Body of pancreas (tissue), 4 donors: ENCODE measurements around the gene CFAP70. TPM values are rescaled to one million over a fixed set of nuclear protein-coding genes. Genes with fewer than 3 reads are reported as not detected.
"Not testable (repeated sequence)": the region's sequence is repeated elsewhere in the genome, so short reads cannot be mapped to it uniquely, and the experiment has no call there.

Experiments
- ATAC-seq: fragments of 150-250 bp; one replicate; pipeline ENCODE4 v1.9.1; 2016
- DNase-seq, 4 donors: peaks; one replicate each; pipeline ENCODE4 v3.0.0-alpha.2; 2019
- H3K27ac ChIP-seq, 4 donors: fragments of 200-600 bp; sonication (generic); 1 replicate in 3 of 4; 2 replicates in 1 of 4; pipeline versions ENCODE4 v1.5.1 to v1.6.1; 2016 to 2019; ENCODE audit warnings: mild to moderate bottlenecking in 1 of 4, mixed read lengths in 1 of 4, moderate library complexity in 1 of 4
- H3K27me3 ChIP-seq, 2 donors: fragments of 200-600 bp; sonication (generic); one replicate each; pipeline ENCODE4 v1.6.0; 2016; ENCODE audit warnings: mild to moderate bottlenecking in 1 of 2
- H3K36me3 ChIP-seq, 2 donors: fragments of 200-600 bp; sonication (generic); replicated peaks in 1 of 2; 2 replicates each; pipeline ENCODE4 v1.5.1; 2016; ENCODE audit warnings: low read depth in 2 of 2; ENCODE audit not compliant: insufficient read depth in 1 of 2
- H3K4me1 ChIP-seq: fragments of 200-600 bp; sonication (generic); one replicate; pipeline ENCODE4 v1.6.0; 2016
- H3K4me3 ChIP-seq, 2 donors: fragments of 200-600 bp; sonication (generic); 1 replicate in 1 of 2; 2 replicates in 1 of 2; pipeline ENCODE4 v1.5.1; 2016 to 2019
- H3K9me3 ChIP-seq, 3 donors: fragments of 200-600 bp; sonication (generic); 1 replicate in 2 of 3; 2 replicates in 1 of 3; pipeline ENCODE4 v1.5.1; 2016
- CTCF ChIP-seq, 7 experiments: fragments of 450-650 bp in 4 of 7; fragments of 200-600 bp in 3 of 7; sonication (generic) in 3 of 7; IDR thresholded peaks; one replicate each; pipeline ENCODE4 v1.5.1; 2016 to 2019; ENCODE audit warnings: antibody characterized with exemption in 7 of 7
- POLR2A ChIP-seq, 3 donors: fragments of 450-650 bp; IDR thresholded peaks; one replicate each; pipeline ENCODE4 v1.6.1; 2016; ENCODE audit warnings: antibody characterized with exemption in 3 of 3, mild to moderate bottlenecking in 2 of 3
- WGBS, 2 donors: methylation state at CpG; one replicate each; pipeline ENCODE4 v1.1.5; 2017; 5-methylcytosine and 5-hydroxymethylcytosine counted together
- intact Hi-C: fragments of 100-400 bp; cut with DNase I; formaldehyde crosslinking; loops from one replicate; pipeline ENCODE4 v1.15.1; 2023
- total RNA-seq, 2 donors: library from RNA; depleted of rRNA; stranded (reverse); fragments of >200 nt; gene quantifications; one replicate each; pipeline ENCODE4 v1.1.0, GENCODE V29; 2016

Gene CFAP70
- total RNA-seq, 2 donors from 2014 or later, result 8.8 to 11.5 TPM

DNA sequence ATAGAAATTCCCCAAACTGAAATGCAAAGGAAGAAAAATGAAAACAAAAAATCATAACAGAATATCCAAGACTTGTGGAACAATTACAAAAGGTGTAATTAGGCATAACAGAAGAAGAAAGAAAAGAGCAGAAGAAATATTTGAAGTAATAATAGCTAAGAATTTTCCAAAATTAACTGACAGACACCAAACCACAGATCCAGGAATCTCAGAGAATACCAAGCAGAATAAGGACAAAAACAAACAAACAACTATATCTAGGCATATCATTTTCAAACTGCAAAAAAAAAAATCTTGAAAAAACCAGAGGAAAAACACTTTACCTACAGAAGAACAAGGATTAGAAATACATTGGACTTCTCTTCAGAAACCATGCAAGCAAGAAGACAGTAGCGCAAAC is 25.5 kb downstream of the CFAP70 start:
- Histone ChIP-seq H3K4me3 (no peak overlapping the region), H3K27me3 (no peaks in the 10 kb centered on the region), H3K9me3 (no peaks in the 10 kb centered on the region), H3K36me3 (no peaks in the 10 kb centered on the region), H3K4me1 (no peaks in the 10 kb centered on the region), H3K27ac (no peak overlapping the region)
- no peak for ATAC-seq
- TF ChIP-seq CTCF (IDR thresholded peaks at IDR 0.05) (no peak), POLR2A (IDR thresholded peaks at IDR 0.05) (no peak)
- no peak for DNase-seq
- 85 to 100% methylated on average over 1 of the region's 1 CpG for WGBS, 2 donors
- intact Hi-C loops, result no loop called here

DNA sequence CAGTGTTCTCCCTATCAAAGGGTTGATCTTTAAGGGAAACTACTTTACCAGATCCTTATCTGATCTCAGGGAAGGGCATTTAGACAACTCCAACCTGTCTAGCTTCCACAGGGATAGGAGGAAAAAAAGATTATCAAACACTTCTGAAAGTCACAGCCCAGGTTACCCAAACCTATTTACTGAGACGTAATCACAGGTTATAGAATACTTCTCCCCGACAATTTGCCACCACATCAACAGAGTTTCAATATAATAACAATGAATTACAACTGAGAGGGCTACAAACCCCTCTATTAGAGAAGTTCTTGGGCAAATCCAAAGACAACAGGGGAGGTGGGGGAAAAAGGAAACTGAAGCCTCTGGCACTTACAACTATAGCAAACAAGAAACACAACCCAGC is 26.3 kb downstream of the CFAP70 start:
- intact Hi-C loops, result no loop called here
- 97 to 100% methylated on average over 2 of the region's 2 CpGs for WGBS, 2 donors

GRCh38 chr10:73328523-73328922 is 30.1 kb downstream of the CFAP70 start:
- H3K9me3 ChIP-seq, result not testable (repeated sequence)

More for the DNA sequence above, 26.3 kb downstream of the CFAP70 start:
- no peak overlapping the region for H3K4me3 ChIP-seq
- ATAC-seq (no peak), DNase-seq (no peak)
- no peaks in the 10 kb centered on the region for H3K9me3 ChIP-seq
- no peak for TF ChIP-seq POLR2A (IDR thresholded peaks at IDR 0.05)
- TF ChIP-seq CTCF (IDR thresholded peaks at IDR 0.05), result no peak
- no peaks in the 10 kb centered on the region for H3K4me1 ChIP-seq
- no peaks in the 10 kb centered on the region for H3K36me3 ChIP-seq
- H3K27ac ChIP-seq, result no peak overlapping the region
- H3K27me3 ChIP-seq, result no peaks in the 10 kb centered on the region

GRCh38 chr10:73325290-73325689 is 33.4 kb downstream of the CFAP70 start:
- WGBS, 2 donors, result 81 to 95% methylated on average over 2 to 4 of the region's 4 CpGs
- intact Hi-C loops, H3K4me3 ChIP-seq, H3K4me1 ChIP-seq, DNase-seq, H3K9me3 ChIP-seq, H3K36me3 ChIP-seq, H3K27me3 ChIP-seq, ATAC-seq, H3K27ac ChIP-seq: not testable (repeated sequence)

More at GRCh38 chr10:73328523-73328922, 30.1 kb downstream of the CFAP70 start:
- H3K27ac ChIP-seq, ATAC-seq, H3K36me3 ChIP-seq, H3K27me3 ChIP-seq, H3K4me3 ChIP-seq, H3K4me1 ChIP-seq, intact Hi-C loops, DNase-seq: not testable (repeated sequence)
- 57% methylated on average over 1 of the region's 1 CpG; no CpG with 5 or more reads in 1 of the 2 donors for WGBS, 2 donors

GRCh38 chr10:73323582-73323981 is 35.1 kb downstream of the CFAP70 start:
- ATAC-seq, H3K27ac ChIP-seq, intact Hi-C loops, DNase-seq, H3K4me1 ChIP-seq, H3K36me3 ChIP-seq, H3K9me3 ChIP-seq, H3K27me3 ChIP-seq, H3K4me3 ChIP-seq: not testable (repeated sequence)
- 95 to 100% methylated on average over 5 of the region's 5 CpGs for WGBS, 2 donors

DNA sequence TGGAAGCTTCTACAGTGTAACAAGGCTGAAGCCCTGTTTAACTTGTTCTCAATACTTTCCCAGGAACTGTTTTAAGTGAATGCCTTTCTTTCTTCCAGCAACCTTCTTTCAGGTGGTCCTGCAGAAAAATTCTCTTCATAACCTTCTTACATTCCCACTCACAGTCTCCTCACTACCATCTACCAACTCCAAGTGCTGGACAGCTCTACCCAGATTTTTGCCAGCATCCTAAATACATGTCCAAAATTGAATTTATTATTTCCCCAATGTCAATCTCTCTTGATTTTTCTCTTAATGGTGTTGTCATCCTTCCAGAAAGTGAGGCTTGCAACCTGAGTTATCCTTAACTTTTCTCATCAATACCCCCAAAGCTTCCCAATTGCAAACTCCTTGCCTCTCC is 48.2 kb downstream of the CFAP70 start:
- no peak for TF ChIP-seq CTCF (IDR thresholded peaks at IDR 0.05)
- no peak for TF ChIP-seq POLR2A (IDR thresholded peaks at IDR 0.05)
- no peaks in the 10 kb centered on the region for H3K36me3 ChIP-seq
- DNase-seq (no peak), ATAC-seq (no peak)
- no peaks in the 10 kb centered on the region for H3K9me3 ChIP-seq
- no peak overlapping the region for H3K4me3 ChIP-seq
- H3K27me3 ChIP-seq, result no peaks in the 10 kb centered on the region
- H3K4me1 ChIP-seq, result no peaks in the 10 kb centered on the region
- no peak overlapping the region for H3K27ac ChIP-seq
- intact Hi-C loops, result no loop called here
